SK-N-SH treated with all-trans-retinoic acid at 6 μM for 48 hours (cell line): ENCODE data around the gene DIPK1A.

Source experiments
- ATAC-seq: fragments of 200-7000 bp; cut with Tn5 transposase; 3 replicates; pipeline ENCODE4 v1.9.1; 2020; ENCODE audit warnings: mild to moderate bottlenecking, moderate library complexity
- ARNTL ChIP-seq: fragments of 450-650 bp; formaldehyde crosslinking; IDR thresholded peaks from 2 replicates; pipeline ENCODE4 v1.5.0; 2020; ENCODE audit warnings: low read depth, mild to moderate bottlenecking, moderate library complexity, borderline replicate concordance
- BACH2 ChIP-seq: fragments of 250-450 bp; sonication (Bioruptor Pico); IDR thresholded peaks from 2 replicates; pipeline ENCODE4 v1.9.0; 2021; ENCODE audit warnings: mild to moderate bottlenecking, borderline replicate concordance
- CSDC2 ChIP-seq: fragments of 250-450 bp; sonication (Bioruptor Pico); IDR thresholded peaks from 2 replicates; pipeline ENCODE4 v1.5.0; 2020; ENCODE audit warnings: mild to moderate bottlenecking, moderate library complexity
- ESRRG ChIP-seq: fragments of 250-450 bp; sonication (Bioruptor Pico); IDR thresholded peaks from 2 replicates; pipeline ENCODE4 v1.6.1; 2021; ENCODE audit warnings: mild to moderate bottlenecking
- GLIS3 ChIP-seq: fragments of 250-450 bp; sonication (Bioruptor Pico); IDR thresholded peaks from 2 replicates; pipeline ENCODE4 v1.5.0; 2020; ENCODE audit warnings: mild to moderate bottlenecking, moderate library complexity
- ISL1 ChIP-seq: fragments of 250-450 bp; sonication (Bioruptor Pico); IDR thresholded peaks from 2 replicates; pipeline ENCODE4 v2.1.2; 2022; ENCODE audit warnings: mild to moderate bottlenecking, moderate library complexity
- PPARA ChIP-seq: fragments of 250-450 bp; sonication (Bioruptor Pico); IDR thresholded peaks from 2 replicates; pipeline ENCODE4 v1.5.0; 2020; ENCODE audit warnings: mild to moderate bottlenecking, borderline replicate concordance
- RARB ChIP-seq: fragments of 250-450 bp; sonication (Bioruptor Pico); IDR thresholded peaks from 2 replicates; pipeline ENCODE4 v1.8.0; 2021; ENCODE audit warnings: mild to moderate bottlenecking, moderate library complexity
- SNAI2 ChIP-seq: fragments of 250-450 bp; sonication (Bioruptor Pico); IDR thresholded peaks from 2 replicates; pipeline ENCODE4 v1.5.0; 2020; ENCODE audit warnings: mild to moderate bottlenecking, moderate library complexity
- TCF4 ChIP-seq: fragments of 250-450 bp; sonication (Bioruptor Pico); IDR thresholded peaks from 2 replicates; pipeline ENCODE4 v1.8.0; 2021; ENCODE audit warnings: mild to moderate bottlenecking, moderate library complexity, borderline replicate concordance
- TOX ChIP-seq: fragments of 250-450 bp; sonication (Bioruptor Pico); IDR thresholded peaks from 2 replicates; pipeline ENCODE4 v1.8.0; 2021; ENCODE audit warnings: mild to moderate bottlenecking, moderate library complexity, borderline replicate concordance
- ZC3H10 ChIP-seq: fragments of 250-450 bp; sonication (Bioruptor Pico); IDR thresholded peaks from 2 replicates; pipeline ENCODE4 v1.5.1; 2021; ENCODE audit warnings: mild to moderate bottlenecking, moderate library complexity
- ZFP3 ChIP-seq: fragments of 250-450 bp; sonication (Bioruptor Pico); IDR thresholded peaks from 2 replicates; pipeline ENCODE4 v1.5.0; 2020; ENCODE audit warnings: mild to moderate bottlenecking, moderate library complexity
- ZFP30 ChIP-seq: fragments of 450-650 bp; formaldehyde crosslinking; IDR thresholded peaks from 2 replicates; pipeline ENCODE4 v1.5.0; 2022; ENCODE audit warnings: mild to moderate bottlenecking, moderate library complexity
- ZNF565 ChIP-seq: fragments of 450-650 bp; formaldehyde crosslinking; conservative IDR thresholded peaks from 2 replicates; pipeline ENCODE4 v1.5.0; 2020; ENCODE audit warnings: low read depth, mild to moderate bottlenecking, moderate library complexity
- ZNF70 ChIP-seq: fragments of 450-650 bp; formaldehyde crosslinking; IDR thresholded peaks from 2 replicates; pipeline ENCODE4 v1.5.0; 2020; ENCODE audit warnings: mild to moderate bottlenecking, moderate library complexity
- ZNF8 ChIP-seq: fragments of 450-650 bp; formaldehyde crosslinking; IDR thresholded peaks from 2 replicates; pipeline ENCODE4 v1.5.0; 2020; ENCODE audit warnings: mild to moderate bottlenecking, moderate library complexity
- TF ChIP-seq, protein P1 (sequence below): fragments of 250-450 bp; sonication (Bioruptor Pico); IDR thresholded peaks from 2 replicates; pipeline ENCODE4 v1.5.0; 2020; ENCODE audit warnings: mild to moderate bottlenecking, moderate library complexity
- TF ChIP-seq, protein P2 (sequence below): fragments of 250-450 bp; sonication (Bioruptor Pico); IDR thresholded peaks from 2 replicates; pipeline ENCODE4 v1.8.0; 2020; ENCODE audit warnings: mild to moderate bottlenecking, moderate library complexity, borderline replicate concordance
- TF ChIP-seq, protein P3 (sequence below): fragments of 250-450 bp; sonication (Bioruptor Pico); IDR thresholded peaks from 2 replicates; pipeline ENCODE4 v1.8.0; 2021; ENCODE audit warnings: low read depth, mild to moderate bottlenecking, moderate library complexity, borderline replicate concordance
- TF ChIP-seq, protein P4 (sequence below): fragments of 250-450 bp; sonication (Bioruptor Pico); IDR thresholded peaks from 2 replicates; pipeline ENCODE4 v1.5.1; 2021; ENCODE audit warnings: mild to moderate bottlenecking, moderate library complexity

DIPK1A gene

DNA sequence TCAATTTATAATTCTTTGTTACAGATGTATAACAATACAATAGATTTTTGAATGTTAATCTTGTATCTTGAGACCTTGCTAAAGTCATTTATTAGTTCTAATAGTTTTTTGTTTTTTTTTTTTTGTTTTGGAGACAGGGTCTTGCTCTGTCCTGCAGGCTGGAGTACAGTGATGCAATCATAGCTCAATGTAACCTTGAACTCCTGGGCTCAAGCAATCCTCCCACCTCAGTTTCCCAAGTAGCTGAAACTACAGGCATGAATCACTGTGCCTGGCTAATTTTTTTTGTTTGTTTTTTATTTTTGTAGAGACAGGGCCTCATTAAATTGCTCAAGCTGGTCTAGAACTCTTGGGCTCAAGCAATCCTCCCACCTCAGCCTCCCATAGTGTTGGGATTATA is 26.2 kb upstream of the DIPK1A start:
- TF ChIP-seq, protein P1, sequence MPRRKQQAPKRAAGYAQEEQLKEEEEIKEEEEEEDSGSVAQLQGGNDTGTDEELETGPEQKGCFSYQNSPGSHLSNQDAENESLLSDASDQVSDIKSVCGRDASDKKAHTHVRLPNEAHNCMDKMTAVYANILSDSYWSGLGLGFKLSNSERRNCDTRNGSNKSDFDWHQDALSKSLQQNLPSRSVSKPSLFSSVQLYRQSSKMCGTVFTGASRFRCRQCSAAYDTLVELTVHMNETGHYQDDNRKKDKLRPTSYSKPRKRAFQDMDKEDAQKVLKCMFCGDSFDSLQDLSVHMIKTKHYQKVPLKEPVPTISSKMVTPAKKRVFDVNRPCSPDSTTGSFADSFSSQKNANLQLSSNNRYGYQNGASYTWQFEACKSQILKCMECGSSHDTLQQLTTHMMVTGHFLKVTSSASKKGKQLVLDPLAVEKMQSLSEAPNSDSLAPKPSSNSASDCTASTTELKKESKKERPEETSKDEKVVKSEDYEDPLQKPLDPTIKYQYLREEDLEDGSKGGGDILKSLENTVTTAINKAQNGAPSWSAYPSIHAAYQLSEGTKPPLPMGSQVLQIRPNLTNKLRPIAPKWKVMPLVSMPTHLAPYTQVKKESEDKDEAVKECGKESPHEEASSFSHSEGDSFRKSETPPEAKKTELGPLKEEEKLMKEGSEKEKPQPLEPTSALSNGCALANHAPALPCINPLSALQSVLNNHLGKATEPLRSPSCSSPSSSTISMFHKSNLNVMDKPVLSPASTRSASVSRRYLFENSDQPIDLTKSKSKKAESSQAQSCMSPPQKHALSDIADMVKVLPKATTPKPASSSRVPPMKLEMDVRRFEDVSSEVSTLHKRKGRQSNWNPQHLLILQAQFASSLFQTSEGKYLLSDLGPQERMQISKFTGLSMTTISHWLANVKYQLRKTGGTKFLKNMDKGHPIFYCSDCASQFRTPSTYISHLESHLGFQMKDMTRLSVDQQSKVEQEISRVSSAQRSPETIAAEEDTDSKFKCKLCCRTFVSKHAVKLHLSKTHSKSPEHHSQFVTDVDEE (CRISPR knock-in tag): no peak
- TF ChIP-seq, protein P2, sequence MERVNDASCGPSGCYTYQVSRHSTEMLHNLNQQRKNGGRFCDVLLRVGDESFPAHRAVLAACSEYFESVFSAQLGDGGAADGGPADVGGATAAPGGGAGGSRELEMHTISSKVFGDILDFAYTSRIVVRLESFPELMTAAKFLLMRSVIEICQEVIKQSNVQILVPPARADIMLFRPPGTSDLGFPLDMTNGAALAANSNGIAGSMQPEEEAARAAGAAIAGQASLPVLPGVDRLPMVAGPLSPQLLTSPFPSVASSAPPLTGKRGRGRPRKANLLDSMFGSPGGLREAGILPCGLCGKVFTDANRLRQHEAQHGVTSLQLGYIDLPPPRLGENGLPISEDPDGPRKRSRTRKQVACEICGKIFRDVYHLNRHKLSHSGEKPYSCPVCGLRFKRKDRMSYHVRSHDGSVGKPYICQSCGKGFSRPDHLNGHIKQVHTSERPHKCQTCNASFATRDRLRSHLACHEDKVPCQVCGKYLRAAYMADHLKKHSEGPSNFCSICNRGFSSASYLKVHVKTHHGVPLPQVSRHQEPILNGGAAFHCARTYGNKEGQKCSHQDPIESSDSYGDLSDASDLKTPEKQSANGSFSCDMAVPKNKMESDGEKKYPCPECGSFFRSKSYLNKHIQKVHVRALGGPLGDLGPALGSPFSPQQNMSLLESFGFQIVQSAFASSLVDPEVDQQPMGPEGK (CRISPR knock-in tag): no peak
- no peak for TF ChIP-seq ZNF565 (CRISPR knock-in tag)
- TF ChIP-seq TOX (CRISPR knock-in tag): no peak
- no peak for TF ChIP-seq ISL1 (CRISPR knock-in tag)
- TF ChIP-seq PPARA (CRISPR knock-in tag): no peak
- TF ChIP-seq CSDC2: no peak
- no peak for TF ChIP-seq ZFP30 (CRISPR knock-in tag)
- no peak for TF ChIP-seq RARB (CRISPR knock-in tag)
- no peak for TF ChIP-seq BACH2 (CRISPR knock-in tag)
- TF ChIP-seq ARNTL: no peak
- no peak for TF ChIP-seq ESRRG (CRISPR knock-in tag)
- TF ChIP-seq, protein P3, sequence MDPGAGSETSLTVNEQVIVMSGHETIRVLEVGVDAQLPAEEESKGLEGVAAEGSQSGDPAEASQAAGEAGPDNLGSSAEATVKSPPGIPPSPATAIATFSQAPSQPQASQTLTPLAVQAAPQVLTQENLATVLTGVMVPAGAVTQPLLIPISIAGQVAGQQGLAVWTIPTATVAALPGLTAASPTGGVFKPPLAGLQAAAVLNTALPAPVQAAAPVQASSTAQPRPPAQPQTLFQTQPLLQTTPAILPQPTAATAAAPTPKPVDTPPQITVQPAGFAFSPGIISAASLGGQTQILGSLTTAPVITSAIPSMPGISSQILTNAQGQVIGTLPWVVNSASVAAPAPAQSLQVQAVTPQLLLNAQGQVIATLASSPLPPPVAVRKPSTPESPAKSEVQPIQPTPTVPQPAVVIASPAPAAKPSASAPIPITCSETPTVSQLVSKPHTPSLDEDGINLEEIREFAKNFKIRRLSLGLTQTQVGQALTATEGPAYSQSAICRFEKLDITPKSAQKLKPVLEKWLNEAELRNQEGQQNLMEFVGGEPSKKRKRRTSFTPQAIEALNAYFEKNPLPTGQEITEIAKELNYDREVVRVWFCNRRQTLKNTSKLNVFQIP (CRISPR knock-in tag): no peak
- TF ChIP-seq ZNF70 (CRISPR knock-in tag): no peak
- TF ChIP-seq, protein P4, sequence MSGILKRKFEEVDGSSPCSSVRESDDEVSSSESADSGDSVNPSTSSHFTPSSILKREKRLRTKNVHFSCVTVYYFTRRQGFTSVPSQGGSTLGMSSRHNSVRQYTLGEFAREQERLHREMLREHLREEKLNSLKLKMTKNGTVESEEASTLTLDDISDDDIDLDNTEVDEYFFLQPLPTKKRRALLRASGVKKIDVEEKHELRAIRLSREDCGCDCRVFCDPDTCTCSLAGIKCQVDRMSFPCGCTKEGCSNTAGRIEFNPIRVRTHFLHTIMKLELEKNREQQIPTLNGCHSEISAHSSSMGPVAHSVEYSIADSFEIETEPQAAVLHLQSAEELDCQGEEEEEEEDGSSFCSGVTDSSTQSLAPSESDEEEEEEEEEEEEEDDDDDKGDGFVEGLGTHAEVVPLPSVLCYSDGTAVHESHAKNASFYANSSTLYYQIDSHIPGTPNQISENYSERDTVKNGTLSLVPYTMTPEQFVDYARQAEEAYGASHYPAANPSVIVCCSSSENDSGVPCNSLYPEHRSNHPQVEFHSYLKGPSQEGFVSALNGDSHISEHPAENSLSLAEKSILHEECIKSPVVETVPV (CRISPR knock-in tag): no peak
- TF ChIP-seq GLIS3 (CRISPR knock-in tag): no peak
- TF ChIP-seq TCF4 (CRISPR knock-in tag): no peak
- no peak for TF ChIP-seq ZC3H10 (CRISPR knock-in tag)
- no peak for TF ChIP-seq ZFP3 (CRISPR knock-in tag)
- no peak for TF ChIP-seq ZNF8 (CRISPR knock-in tag)
- ATAC-seq: no peak

DNA sequence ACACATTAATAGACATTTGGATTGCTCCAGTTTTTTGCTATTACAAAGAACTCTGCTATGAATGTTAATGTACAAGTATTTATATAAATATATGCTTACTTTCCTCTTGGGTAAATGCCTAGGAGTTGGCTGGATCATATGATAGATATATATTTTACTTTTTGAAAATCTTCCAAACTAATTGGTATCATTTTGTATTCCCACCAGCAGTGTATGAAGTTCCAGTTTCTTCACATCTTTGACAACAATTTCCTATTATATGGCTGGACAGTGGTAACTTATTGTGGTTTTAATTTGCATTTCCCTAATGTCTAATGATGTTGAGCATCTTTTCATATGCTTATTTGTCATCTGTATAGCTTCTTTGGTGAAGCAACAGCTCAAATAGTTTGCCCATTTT is 23.8 kb upstream of the DIPK1A start:
- ATAC-seq: no peak
- TF ChIP-seq ARNTL: no peak
- TF ChIP-seq GLIS3 (CRISPR knock-in tag): no peak
- TF ChIP-seq ZFP30 (CRISPR knock-in tag): no peak
- TF ChIP-seq, protein P3 (CRISPR knock-in tag): no peak
- TF ChIP-seq SNAI2: no peak
- TF ChIP-seq, all 23 proteins: peak for 0
